KMS-11 (cell line): ENCODE measurements around the gene GRK5.

Experiments
- H2AFZ ChIP-seq: fragments of 200-600 bp; sonication (generic); 2 replicates; pipeline ENCODE4 v1.6.1; 2016; ENCODE audit warnings: antibody characterized with exemption, mixed run types, low read depth
- H3K27ac ChIP-seq: fragments of 200-600 bp; sonication (generic); 2 replicates; pipeline ENCODE4 v1.6.1; 2016; ENCODE audit warnings: mild to moderate bottlenecking, mixed run types
- H3K27me3 ChIP-seq: fragments of 200-600 bp; sonication (generic); 2 replicates; pipeline ENCODE4 v1.6.1; 2017; ENCODE audit warnings: mild to moderate bottlenecking, low read depth, mixed run types, moderate library complexity; ENCODE audit not compliant: insufficient read depth
- H3K36me3 ChIP-seq: fragments of 200-600 bp; sonication (generic); 2 replicates; pipeline ENCODE4 v1.6.1; 2017; ENCODE audit warnings: mild to moderate bottlenecking, mixed run types; ENCODE audit not compliant: insufficient read depth
- H3K4me1 ChIP-seq: fragments of 200-600 bp; sonication (generic); 2 replicates; pipeline ENCODE4 v1.6.1; 2016; ENCODE audit warnings: mild to moderate bottlenecking, low read depth, mixed run types; ENCODE audit not compliant: poor library complexity, severe bottlenecking
- H3K4me2 ChIP-seq: fragments of 200-600 bp; sonication (generic); 2 replicates; pipeline ENCODE4 v1.7.0; 2016; ENCODE audit warnings: mild to moderate bottlenecking, mixed run types
- H3K4me3 ChIP-seq: fragments of 200-600 bp; sonication (generic); IDR thresholded peaks from 2 replicates; pipeline ENCODE4 v1.6.1; 2017; ENCODE audit warnings: low read depth, low read length, mixed read lengths; ENCODE audit not compliant: insufficient read depth
- H3K79me2 ChIP-seq: fragments of 200-600 bp; sonication (generic); 2 replicates; pipeline ENCODE4 v1.6.1; 2016; ENCODE audit warnings: low read depth, mixed run types; ENCODE audit not compliant: insufficient read depth
- H3K9ac ChIP-seq: fragments of 200-600 bp; sonication (generic); 2 replicates; pipeline ENCODE4 v1.6.1; 2016; ENCODE audit warnings: mild to moderate bottlenecking, mixed run types
- H4K20me1 ChIP-seq: fragments of 200-600 bp; sonication (generic); 2 replicates; pipeline ENCODE4 v1.6.1; 2016; ENCODE audit warnings: mild to moderate bottlenecking, mixed run types; ENCODE audit not compliant: insufficient read depth
- TF ChIP-seq, protein P1 (sequence below): fragments of 200-600 bp; sonication (generic); conservative IDR thresholded peaks from 2 replicates; pipeline ENCODE4 v1.6.1; 2017; ENCODE audit warnings: low read depth, mild to moderate bottlenecking, antibody characterized with exemption, low read length, moderate library complexity, mixed read lengths

Gene GRK5

DNA sequence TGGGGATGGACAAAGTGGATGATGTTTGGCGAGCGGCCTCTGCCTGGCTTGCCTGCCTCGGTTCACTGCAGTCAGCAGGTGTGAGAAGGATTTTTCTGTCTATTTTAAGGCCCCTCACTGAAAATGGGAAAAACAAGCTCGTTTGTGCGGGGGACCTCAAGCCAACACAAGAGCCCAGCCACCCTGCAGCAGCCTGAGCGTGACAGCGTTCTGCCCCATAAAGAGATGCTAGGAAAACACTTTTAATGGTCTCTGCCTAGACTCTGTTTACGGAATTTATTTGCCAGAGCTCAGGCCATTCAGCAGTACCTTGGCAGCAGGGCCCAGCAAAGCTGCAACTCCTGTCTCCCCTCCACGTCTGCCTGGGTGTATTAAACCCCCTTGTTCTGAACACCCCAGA is 131.7 kb downstream of the GRK5 start:
- H3K36me3 ChIP-seq, result no peaks in the 10 kb centered on the region
- no peaks in the 10 kb centered on the region for H3K79me2 ChIP-seq
- H2AFZ ChIP-seq, result no peak overlapping the region
- no peak overlapping the region for H3K4me3 ChIP-seq
- no peaks in the 10 kb centered on the region for H4K20me1 ChIP-seq
- TF ChIP-seq, protein P1, sequence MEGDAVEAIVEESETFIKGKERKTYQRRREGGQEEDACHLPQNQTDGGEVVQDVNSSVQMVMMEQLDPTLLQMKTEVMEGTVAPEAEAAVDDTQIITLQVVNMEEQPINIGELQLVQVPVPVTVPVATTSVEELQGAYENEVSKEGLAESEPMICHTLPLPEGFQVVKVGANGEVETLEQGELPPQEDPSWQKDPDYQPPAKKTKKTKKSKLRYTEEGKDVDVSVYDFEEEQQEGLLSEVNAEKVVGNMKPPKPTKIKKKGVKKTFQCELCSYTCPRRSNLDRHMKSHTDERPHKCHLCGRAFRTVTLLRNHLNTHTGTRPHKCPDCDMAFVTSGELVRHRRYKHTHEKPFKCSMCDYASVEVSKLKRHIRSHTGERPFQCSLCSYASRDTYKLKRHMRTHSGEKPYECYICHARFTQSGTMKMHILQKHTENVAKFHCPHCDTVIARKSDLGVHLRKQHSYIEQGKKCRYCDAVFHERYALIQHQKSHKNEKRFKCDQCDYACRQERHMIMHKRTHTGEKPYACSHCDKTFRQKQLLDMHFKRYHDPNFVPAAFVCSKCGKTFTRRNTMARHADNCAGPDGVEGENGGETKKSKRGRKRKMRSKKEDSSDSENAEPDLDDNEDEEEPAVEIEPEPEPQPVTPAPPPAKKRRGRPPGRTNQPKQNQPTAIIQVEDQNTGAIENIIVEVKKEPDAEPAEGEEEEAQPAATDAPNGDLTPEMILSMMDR, result no peak
- no peaks in the 10 kb centered on the region for H3K4me1 ChIP-seq
- no peaks in the 10 kb centered on the region for H3K27me3 ChIP-seq
- no peak overlapping the region for H3K4me2 ChIP-seq
- no peak overlapping the region for H3K9ac ChIP-seq
- no peak overlapping the region for H3K27ac ChIP-seq

DNA sequence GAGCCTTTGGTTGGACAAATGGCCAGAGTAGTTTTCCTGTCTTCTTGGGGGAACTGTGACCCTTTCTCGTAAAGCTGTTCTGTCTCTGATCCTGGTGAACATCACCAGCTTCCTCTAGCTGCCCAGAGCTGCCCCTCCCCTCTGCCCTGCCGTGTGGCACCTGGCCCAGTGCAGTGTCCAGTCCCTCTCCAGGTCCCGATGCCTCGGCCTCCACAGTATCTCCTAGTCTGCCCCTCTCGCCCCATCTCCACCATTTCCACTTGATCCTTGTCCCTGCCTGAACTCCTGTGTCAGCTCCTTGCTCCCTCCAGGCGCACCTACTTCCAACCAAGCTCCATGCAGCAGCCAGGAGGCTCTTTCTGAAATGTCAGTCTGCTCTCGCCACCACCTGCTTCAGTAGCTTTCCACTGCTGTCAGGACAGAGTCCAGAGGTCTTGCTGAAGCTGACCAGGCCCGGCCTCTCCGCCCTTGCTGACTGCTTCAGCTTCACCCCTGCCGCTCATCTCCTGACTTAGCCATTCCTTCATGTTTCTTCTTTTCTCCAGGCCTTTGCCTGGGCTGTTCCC is 133.6 kb downstream of the GRK5 start:
- Histone ChIP-seq H3K27ac (no peak overlapping the region), H3K4me1 (no peaks in the 10 kb centered on the region), H2AFZ (no peak overlapping the region), H3K4me3 (no peak overlapping the region), H3K4me2 (no peak overlapping the region), H3K9ac (no peak overlapping the region), H3K36me3 (no peaks in the 10 kb centered on the region), H3K79me2 (no peaks in the 10 kb centered on the region), H3K27me3 (no peaks in the 10 kb centered on the region), H4K20me1 (no peaks in the 10 kb centered on the region)
- TF ChIP-seq, protein P1, result no peak

DNA sequence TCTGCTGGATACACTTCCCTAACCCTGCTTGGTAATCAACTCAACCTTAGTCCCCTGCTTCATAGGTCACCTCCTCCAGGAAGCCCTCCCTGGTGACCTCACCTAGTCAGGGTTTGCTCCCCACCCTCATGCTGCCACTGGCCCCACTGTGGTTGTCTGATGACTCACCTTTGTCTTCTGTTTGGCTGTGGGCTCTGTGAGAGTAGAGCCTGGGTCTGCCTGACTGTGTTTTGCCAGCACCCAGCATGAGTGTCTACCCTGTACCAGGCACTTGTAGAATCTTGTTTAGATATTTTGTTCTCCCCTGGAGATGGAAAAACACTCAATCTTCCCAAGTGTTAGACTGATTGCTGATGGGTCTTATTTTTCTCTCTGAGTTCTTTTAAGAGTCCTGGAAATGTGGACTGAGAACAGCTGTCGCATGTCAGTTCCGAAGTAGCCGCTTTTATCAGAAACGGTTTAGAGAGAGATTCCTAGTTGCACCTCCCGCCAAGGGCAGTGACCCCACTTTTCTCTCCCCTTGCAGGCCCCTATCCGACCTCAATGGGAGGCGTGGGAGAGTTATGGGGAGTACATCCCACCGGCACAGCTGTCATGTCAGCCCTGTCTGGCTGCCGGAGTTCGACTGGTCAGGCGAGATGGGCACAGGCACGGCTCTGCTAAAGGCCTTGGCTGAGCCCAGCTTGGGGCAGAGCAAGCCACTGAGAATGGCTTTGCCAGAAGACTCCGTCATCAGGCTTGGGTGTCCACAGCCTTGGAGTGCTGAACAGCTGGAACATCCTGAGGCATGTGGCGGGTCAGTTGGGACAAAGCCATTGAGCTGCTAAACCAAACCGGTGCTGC is 134.3 kb downstream of the GRK5 start:
- H3K36me3 ChIP-seq, result no peaks in the 10 kb centered on the region
- H3K4me2 ChIP-seq, result no peak overlapping the region
- no peaks in the 10 kb centered on the region for H3K27me3 ChIP-seq
- no peaks in the 10 kb centered on the region for H4K20me1 ChIP-seq
- TF ChIP-seq, protein P1, result no peak
- no peak overlapping the region for H3K4me3 ChIP-seq
- no peak overlapping the region for H2AFZ ChIP-seq
- H3K9ac ChIP-seq, result no peak overlapping the region
- H3K27ac ChIP-seq, result no peak overlapping the region
- no peaks in the 10 kb centered on the region for H3K79me2 ChIP-seq
- no peaks in the 10 kb centered on the region for H3K4me1 ChIP-seq

DNA sequence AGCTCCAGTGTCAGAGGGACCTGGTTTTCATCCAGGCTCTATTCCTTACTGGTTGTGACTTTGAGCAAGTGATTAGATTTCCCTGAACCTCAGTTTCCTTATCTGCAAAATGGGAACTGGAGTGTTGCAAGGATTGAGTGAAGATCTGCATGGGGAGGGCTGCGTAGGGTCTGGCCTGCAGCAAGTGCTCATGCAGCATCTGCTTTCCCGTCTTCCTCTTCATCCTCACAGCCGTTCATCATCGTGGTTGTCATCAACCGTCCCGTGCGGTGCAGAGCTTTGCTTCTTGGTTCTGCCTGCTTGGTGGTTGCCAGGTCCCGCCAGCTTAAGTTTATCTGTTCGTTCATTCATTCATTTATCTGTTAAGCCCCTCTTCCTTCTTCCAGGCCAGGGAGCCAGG is 135.0 kb downstream of the GRK5 start:
- H3K27me3 ChIP-seq, result no peaks in the 10 kb centered on the region
- H3K27ac ChIP-seq, result no peak overlapping the region
- no peaks in the 10 kb centered on the region for H3K4me1 ChIP-seq
- H3K79me2 ChIP-seq, result no peaks in the 10 kb centered on the region
- no peaks in the 10 kb centered on the region for H4K20me1 ChIP-seq
- H3K4me3 ChIP-seq, result no peak overlapping the region
- H3K9ac ChIP-seq, result no peak overlapping the region
- H3K36me3 ChIP-seq, result no peaks in the 10 kb centered on the region
- TF ChIP-seq, protein P1, result no peak
- no peak overlapping the region for H3K4me2 ChIP-seq
- H2AFZ ChIP-seq, result no peak overlapping the region
